Endothelial cell of hepatic sinusoid (primary cell): ENCODE measurements around the gene NOS1AP.

ENCODE experiments used
- in situ Hi-C: cut with HindIII; loops from 2 replicates; pipeline ENCODE4 v1.10.0; 2017; ENCODE audit warnings: low sequenced_read_pairs

NOS1AP gene

DNA sequence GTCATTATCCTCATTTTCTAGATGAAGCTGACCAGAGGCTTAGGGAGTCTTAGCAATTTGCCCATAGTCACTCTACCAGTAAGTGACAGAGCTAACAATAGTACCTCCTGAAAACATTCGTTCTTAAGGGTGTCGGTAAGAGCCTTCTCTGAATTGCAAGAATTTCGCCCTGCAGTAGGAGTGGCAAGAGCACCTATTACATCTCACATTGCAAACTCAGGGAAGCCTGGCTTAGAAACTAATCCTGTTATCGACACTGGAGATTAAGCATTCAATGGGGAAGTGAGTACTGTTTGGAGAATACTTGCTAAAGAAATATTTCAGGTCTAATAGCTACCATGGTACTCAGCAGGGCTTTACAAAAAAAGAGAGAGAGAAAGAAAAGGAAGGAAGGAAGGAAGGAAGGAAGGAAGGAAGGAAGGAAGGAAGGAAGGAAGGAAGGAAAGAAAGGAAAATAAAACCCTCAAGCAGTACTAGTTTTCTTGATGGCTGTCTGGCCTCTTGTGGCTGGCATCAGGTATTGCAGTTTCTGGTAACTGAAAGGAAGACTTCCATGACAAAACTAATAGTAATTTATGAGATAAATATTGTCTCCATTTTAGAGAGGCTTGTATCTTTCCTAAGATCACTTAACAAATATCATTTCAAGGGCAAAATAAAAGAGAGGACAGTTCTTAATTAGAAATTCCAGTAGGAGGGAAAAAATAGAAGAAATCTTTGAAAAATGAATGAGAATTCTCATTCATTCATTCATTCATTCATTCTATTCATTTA lies 322.5 kb downstream of the NOS1AP start:
- in situ Hi-C loops = no loop called here

DNA sequence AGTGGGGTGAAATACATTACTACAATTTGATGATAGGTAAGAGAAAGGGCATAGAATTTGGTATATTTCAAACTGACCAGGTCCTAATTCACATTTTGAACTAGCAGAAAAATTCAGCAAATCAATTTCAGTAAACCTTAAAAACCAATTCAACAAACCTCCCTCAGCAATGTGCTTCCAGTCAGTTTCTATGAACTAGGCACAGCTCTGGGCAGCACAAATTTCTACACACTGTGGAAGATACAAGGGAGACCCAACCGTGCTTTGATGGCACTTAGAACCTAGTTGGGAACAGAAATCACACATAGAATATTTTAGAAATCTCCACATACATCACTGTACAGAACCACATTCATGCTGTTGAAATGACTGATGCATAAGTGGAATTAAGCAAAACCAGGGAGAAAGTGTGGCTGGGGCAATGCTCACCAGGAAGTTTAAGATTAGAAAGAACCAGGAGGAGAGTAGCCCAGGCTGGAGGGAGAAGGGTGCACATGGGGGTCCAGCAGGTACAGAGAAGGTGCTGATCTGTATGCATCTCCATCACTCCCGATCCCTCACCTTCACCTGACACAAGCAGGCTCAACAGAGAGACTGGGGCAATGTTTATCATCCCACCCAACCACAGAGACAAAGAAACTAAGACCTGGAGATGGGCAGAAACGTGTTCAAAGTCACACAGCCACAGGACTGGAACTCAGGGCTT lies 326.9 kb downstream of the NOS1AP start:
- in situ Hi-C loops = loop anchor here (5.0 kb wide), 1 partner anchor 101 kb away; the partner anchor contains the start of gene UHMK1

DNA sequence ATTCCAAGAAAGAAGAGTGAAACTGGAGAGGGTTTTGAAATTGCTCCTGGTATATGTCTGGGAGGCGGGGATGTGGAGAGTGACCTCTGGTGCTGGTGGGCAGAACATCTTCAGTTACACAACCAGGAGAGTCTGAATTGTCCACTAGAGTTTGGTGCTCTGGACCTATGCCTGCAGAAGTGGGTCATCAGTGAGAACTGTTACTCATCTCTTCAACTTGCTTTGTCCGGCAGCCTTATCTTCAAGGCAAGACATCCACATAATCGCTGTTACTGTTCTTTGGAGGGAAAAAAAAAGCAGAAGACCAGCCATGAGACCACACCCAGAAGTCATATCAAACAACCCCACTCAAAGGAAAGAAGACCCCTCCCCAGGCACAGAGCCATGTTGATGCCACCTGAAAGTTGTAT lies 327.6 kb downstream of the NOS1AP start:
- in situ Hi-C loops = loop anchor here (5.0 kb wide), 1 partner anchor 100 kb away; the partner anchor contains the start of gene UHMK1

GRCh38 chr1:162397943-162398560 lies 328.6 kb downstream of the NOS1AP start:
- in situ Hi-C loops = loop anchor here (5.0 kb wide), 1 partner anchor 99 kb away; the partner anchor contains the start of gene UHMK1

GRCh38 chr1:162398999-162399580 lies 329.6 kb downstream of the NOS1AP start:
- in situ Hi-C loops = loop anchor here (5.0 kb wide), 1 partner anchor 98 kb away; the partner anchor contains the start of gene UHMK1

- in situ Hi-C loops = no loop called here
Measured at GRCh38 chr1:162400790-162401355, 331.4 kb downstream of the NOS1AP start.

- in situ Hi-C loops = no loop called here
Measured at GRCh38 chr1:162404550-162405160, 335.2 kb downstream of the NOS1AP start.

DNA sequence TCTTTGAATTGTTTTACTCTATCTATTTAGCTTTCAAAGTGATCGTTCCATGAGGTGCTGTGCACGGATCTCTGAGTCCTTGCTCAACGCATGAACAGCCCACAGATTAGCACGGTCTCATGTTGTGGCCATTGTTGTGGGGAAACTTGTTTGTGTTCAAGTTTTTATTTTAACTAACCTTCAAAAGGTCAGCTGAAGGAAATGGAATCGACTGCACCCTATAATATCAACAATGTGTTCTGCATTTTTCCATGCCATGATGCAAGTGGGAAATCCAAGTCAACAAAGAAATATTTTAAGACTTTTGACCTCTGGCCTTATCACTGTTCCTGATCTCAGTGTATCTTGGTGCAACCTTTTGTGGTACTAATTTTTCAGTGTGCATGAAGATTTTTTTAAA lies 336.3 kb downstream of the NOS1AP start:
- in situ Hi-C loops = no loop called here

- in situ Hi-C loops = no loop called here
Measured at GRCh38 chr1:162406811-162407210, 337.3 kb downstream of the NOS1AP start.

DNA sequence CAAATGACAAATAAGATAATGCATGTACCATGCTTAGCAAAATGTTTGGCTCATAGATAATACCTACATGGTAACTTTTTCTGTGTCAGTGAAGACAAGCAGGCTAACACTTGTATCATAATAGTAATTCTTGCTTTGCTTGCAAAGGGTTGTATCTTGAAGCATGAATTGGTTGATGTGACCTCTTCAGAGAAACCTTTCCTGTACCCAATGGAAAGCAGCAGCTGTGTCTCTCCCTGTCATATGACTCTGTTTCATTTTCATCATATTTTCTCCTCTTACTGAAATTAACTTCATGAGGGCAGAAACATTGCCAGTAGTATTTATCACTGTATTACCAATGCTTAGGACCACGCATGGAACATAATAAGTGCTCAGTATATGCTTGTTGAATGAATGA lies 338.0 kb downstream of the NOS1AP start:
- in situ Hi-C loops = no loop called here

GRCh38 chr1:162412002-162412401 lies 342.5 kb downstream of the NOS1AP start, which contains the start of gene SH2D1B:
TSS of gene SH2D1B (minus strand) at chr1:162412136. CDS start at chr1:162412016, 120 bp downstream.
- in situ Hi-C loops = loop anchor here (10.0 kb wide), 1 partner anchor 183 kb away; no protein-coding TSS in a partner anchor

GRCh38 chr1:162416215-162416614 lies 346.7 kb downstream of the NOS1AP start:
- in situ Hi-C loops = loop anchor here (10.0 kb wide), 1 partner anchor 179 kb away; no protein-coding TSS in a partner anchor

GRCh38 chr1:162416909-162417308 lies 347.4 kb downstream of the NOS1AP start:
- in situ Hi-C loops = loop anchor here (10.0 kb wide), 1 partner anchor 178 kb away; no protein-coding TSS in a partner anchor

DNA sequence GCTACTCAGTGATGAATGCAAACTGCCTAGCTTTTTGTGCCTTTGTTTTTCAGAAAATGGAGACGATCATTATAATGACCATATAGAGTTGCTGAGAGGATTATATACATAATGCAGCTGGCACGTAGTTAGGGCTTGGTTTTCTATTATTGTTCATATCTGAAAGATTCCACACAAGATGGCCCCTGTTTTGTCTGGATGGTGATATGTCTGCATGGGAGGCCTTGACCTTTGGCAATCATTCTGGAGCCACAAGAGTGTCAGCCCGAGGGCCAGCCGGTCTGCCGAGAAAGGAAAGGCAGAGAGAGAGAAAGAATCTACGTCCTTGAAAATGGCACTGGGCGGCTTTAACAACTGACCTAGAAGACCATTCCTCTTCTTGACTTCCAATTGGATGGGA lies 348.2 kb downstream of the NOS1AP start:
- in situ Hi-C loops = loop anchor here (10.0 kb wide), 1 partner anchor 177 kb away; no protein-coding TSS in a partner anchor

GRCh38 chr1:162418584-162418983 lies 349.1 kb downstream of the NOS1AP start:
- in situ Hi-C loops = loop anchor here (10.0 kb wide), 1 partner anchor 176 kb away; no protein-coding TSS in a partner anchor

- in situ Hi-C loops = loop anchor here (10.0 kb wide), 1 partner anchor 175 kb away; no protein-coding TSS in a partner anchor
Measured at GRCh38 chr1:162419450-162419931, 350.0 kb downstream of the NOS1AP start.
